MM.1S (cell line): ENCODE measurements around the gene DLX3.

Experiments
- DNase-seq: peaks from one replicate; pipeline ENCODE4 v3.0.0-alpha.2; 2015
- H2AFZ ChIP-seq: fragments of 300-600 bp; sonication (generic); 2 replicates; pipeline ENCODE4 v1.6.0; 2016; ENCODE audit warnings: antibody characterized with exemption, low read length
- H3F3A ChIP-seq: fragments of 300-600 bp; sonication (generic); 2 replicates; pipeline ENCODE4 v1.6.1; 2016; ENCODE audit warnings: mild to moderate bottlenecking, antibody characterized with exemption, low read length, moderate library complexity, mixed read lengths; ENCODE audit not compliant: insufficient read depth
- H3K27ac ChIP-seq: fragments of 300-600 bp; sonication (generic); 2 replicates; pipeline ENCODE4 v1.5.1; 2016; ENCODE audit warnings: mild to moderate bottlenecking, low read length
- H3K27me3 ChIP-seq: fragments of 300-600 bp; sonication (generic); replicated peaks from 2 replicates; pipeline ENCODE4 v1.6.0; 2016; ENCODE audit warnings: low read length; ENCODE audit not compliant: insufficient read depth
- H3K36me3 ChIP-seq: fragments of 300-600 bp; sonication (generic); replicated peaks from 2 replicates; pipeline ENCODE4 v1.6.1; 2016; ENCODE audit warnings: mild to moderate bottlenecking, low read length, mixed read lengths; ENCODE audit not compliant: insufficient read depth
- H3K4me1 ChIP-seq: fragments of 300-600 bp; sonication (generic); 2 replicates; pipeline ENCODE4 v1.6.1; 2016; ENCODE audit warnings: low read length, mixed read lengths
- H3K4me2 ChIP-seq: fragments of 300-600 bp; sonication (generic); 2 replicates; pipeline ENCODE4 v1.6.0; 2016; ENCODE audit warnings: low read depth, low read length
- H3K4me3 ChIP-seq: fragments of 300-600 bp; sonication (generic); 2 replicates; pipeline ENCODE4 v1.5.1; 2016; ENCODE audit warnings: low read length, mixed read lengths
- H3K79me2 ChIP-seq: fragments of 300-600 bp; sonication (generic); 2 replicates; pipeline ENCODE4 v1.6.1; 2016; ENCODE audit warnings: mixed run types, low read length, mixed read lengths
- H3K9ac ChIP-seq: fragments of 300-600 bp; sonication (generic); 2 replicates; pipeline ENCODE4 v1.6.1; 2016; ENCODE audit warnings: low read length, mixed read lengths
- H3K9me2 ChIP-seq: fragments of 300-600 bp; sonication (generic); replicated peaks from 2 replicates; pipeline ENCODE4 v1.6.1; 2016; ENCODE audit warnings: mild to moderate bottlenecking, low read length, mixed read lengths; ENCODE audit not compliant: insufficient read depth
- H3K9me3 ChIP-seq: fragments of 300-600 bp; sonication (generic); replicated peaks from 2 replicates; pipeline ENCODE4 v1.6.1; 2016; ENCODE audit warnings: mild to moderate bottlenecking, low read length, mixed read lengths; ENCODE audit not compliant: insufficient read depth
- H4K20me1 ChIP-seq: fragments of 300-600 bp; sonication (generic); 2 replicates; pipeline ENCODE4 v1.6.1; 2016; ENCODE audit warnings: mild to moderate bottlenecking, low read length, moderate library complexity, mixed read lengths; ENCODE audit not compliant: insufficient read depth
- EZH2 ChIP-seq: fragments of 300-600 bp; sonication (generic); optimal IDR thresholded peaks from 2 replicates; pipeline ENCODE3; 2017; ENCODE audit warnings: low read depth, mild to moderate bottlenecking, antibody characterized with exemption, low read length, mixed read lengths
- EZH2phosphoT487 ChIP-seq: fragments of 300-600 bp; sonication (generic); IDR thresholded peaks from 2 replicates; pipeline ENCODE4 v1.6.1; 2018; ENCODE audit warnings: antibody characterized with exemption, low read length
- TF ChIP-seq, protein P1 (sequence below): fragments of 300-600 bp; sonication (generic); IDR thresholded peaks from 2 replicates; pipeline ENCODE4 v1.5.1; 2016; ENCODE audit warnings: antibody characterized with exemption, low read length, mixed read lengths

DLX3 gene

DNA sequence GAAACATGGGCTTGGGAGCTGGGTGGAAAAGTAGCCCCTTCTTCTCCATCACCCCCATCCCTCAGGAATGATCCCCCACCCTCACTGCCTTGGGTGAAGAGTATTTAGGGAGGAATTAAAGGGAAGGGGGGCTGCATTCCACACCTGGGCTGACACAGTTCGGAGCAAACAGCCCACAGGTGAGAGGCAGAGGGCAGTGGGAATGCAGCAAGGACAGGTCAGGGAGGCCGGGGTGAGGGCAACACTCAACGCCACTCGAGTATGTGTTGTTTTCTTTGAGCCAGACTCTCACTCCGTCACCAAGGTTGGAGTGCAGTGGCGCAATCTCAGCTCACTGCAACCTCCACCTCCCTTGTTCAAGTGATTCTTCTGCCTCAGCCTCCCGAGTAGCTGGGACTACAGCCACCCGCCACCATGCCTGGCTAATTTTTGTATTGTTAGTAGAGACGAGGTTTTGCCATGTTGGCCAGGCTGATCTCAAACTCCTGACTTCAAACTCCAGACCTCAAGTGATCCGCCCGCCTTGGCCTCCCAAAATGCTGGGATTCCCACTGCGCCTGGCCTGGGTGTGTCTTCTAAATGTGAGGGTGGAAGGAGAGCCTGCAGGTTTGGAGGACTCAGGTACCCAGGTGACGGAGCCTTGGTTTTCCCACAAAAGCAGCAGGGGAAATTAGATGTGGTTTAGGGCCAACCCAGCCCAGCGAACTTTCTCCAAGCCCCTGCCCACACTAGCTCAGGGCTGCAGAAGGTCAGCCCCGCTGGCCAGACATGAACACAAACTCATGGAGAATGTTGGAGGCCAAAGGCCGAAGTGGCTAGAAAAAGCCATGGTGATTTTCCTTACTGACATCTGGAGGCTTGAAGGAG is 39.7 kb upstream of the DLX3 start:
- no peak for DNase-seq
- Histone ChIP-seq H3K27ac (no peak overlapping the region), H3K9me3 (no peaks in the 10 kb centered on the region), H3K27me3 (no peaks in the 10 kb centered on the region), H3K4me1 (no peaks in the 10 kb centered on the region), H2AFZ (no peak overlapping the region), H3K4me3 (no peak overlapping the region), H3F3A (no peaks in the 10 kb centered on the region), H3K79me2 (no peaks in the 10 kb centered on the region), H3K36me3 (no peaks in the 10 kb centered on the region), H3K4me2 (no peak overlapping the region), H4K20me1 (no peaks in the 10 kb centered on the region), H3K9me2 (no peaks in the 10 kb centered on the region), H3K9ac (no peak overlapping the region)
- TF ChIP-seq, protein P1, sequence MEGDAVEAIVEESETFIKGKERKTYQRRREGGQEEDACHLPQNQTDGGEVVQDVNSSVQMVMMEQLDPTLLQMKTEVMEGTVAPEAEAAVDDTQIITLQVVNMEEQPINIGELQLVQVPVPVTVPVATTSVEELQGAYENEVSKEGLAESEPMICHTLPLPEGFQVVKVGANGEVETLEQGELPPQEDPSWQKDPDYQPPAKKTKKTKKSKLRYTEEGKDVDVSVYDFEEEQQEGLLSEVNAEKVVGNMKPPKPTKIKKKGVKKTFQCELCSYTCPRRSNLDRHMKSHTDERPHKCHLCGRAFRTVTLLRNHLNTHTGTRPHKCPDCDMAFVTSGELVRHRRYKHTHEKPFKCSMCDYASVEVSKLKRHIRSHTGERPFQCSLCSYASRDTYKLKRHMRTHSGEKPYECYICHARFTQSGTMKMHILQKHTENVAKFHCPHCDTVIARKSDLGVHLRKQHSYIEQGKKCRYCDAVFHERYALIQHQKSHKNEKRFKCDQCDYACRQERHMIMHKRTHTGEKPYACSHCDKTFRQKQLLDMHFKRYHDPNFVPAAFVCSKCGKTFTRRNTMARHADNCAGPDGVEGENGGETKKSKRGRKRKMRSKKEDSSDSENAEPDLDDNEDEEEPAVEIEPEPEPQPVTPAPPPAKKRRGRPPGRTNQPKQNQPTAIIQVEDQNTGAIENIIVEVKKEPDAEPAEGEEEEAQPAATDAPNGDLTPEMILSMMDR = no peak
- no peak for TF ChIP-seq EZH2phosphoT487

DNA sequence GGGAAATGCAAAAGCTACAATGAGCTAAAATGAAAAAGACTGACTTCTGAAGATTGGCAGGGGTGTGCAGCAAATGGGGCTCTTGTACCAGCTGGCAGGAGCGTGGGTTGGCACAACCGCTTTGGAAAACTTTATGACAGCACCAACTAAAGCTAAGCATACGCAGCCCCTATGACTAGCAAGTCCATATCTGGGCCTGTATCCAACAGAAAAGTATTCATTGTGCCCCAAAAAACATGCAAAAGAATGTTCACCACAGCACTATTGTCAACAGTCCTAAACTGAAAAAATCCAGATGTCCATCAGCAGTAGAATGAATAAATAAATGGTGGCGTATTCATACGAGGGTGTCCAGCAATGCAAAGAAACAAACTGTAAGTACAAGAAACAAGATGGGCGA is 38.3 kb upstream of the DLX3 start:
- Histone ChIP-seq H3K9me3 (no peaks in the 10 kb centered on the region), H3K9me2 (no peaks in the 10 kb centered on the region), H3K4me3 (no peak overlapping the region), H3K9ac (no peak overlapping the region), H3K27me3 (no peaks in the 10 kb centered on the region), H3K4me2 (no peak overlapping the region), H3K79me2 (no peaks in the 10 kb centered on the region), H3K36me3 (no peaks in the 10 kb centered on the region), H3K4me1 (no peaks in the 10 kb centered on the region), H3K27ac (no peak overlapping the region), H2AFZ (no peak overlapping the region), H4K20me1 (no peaks in the 10 kb centered on the region), H3F3A (no peaks in the 10 kb centered on the region)
- DNase-seq = no peak
- TF ChIP-seq, protein P1 = no peak
- TF ChIP-seq EZH2 (no peak), EZH2phosphoT487 (no peak)

DNA sequence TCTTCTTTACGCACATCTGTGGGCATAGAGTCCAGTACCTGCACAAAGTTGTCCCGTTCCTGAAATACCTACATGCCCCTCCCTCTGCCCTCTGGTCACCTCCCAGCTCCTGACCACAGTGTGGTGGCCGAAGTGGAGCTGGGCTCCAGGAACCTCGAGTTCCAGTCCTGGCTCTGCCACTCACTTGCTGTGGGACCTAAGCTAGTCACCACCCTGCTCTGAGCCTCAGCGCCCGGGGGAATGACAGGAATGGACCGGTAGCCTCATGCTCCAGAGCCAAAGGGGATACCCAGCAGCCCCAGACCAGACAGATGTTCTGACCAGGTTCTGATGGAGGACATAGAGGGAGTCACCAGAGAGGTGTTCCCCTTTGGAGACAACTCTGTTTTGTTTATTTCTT is 34.2 kb upstream of the DLX3 start:
- no peaks in the 10 kb centered on the region for H3K79me2 ChIP-seq
- no peaks in the 10 kb centered on the region for H3K9me3 ChIP-seq
- peaks cover 6% of the 10 kb centered on the region for H3K4me1 ChIP-seq
- no peak overlapping the region for H2AFZ ChIP-seq
- H3K36me3 ChIP-seq = no peaks in the 10 kb centered on the region
- no peak overlapping the region for H3K27ac ChIP-seq
- H3K27me3 ChIP-seq = no peaks in the 10 kb centered on the region
- H3K4me2 ChIP-seq = no peak overlapping the region
- H3F3A ChIP-seq = peaks cover 8% of the 10 kb centered on the region
- H3K9me2 ChIP-seq = no peaks in the 10 kb centered on the region
- no peak overlapping the region for H3K9ac ChIP-seq
- no peak overlapping the region for H3K4me3 ChIP-seq
- DNase-seq = no peak
- no peak for TF ChIP-seq EZH2phosphoT487
- TF ChIP-seq, protein P1 = no peak
- TF ChIP-seq EZH2 = no peak
- no peaks in the 10 kb centered on the region for H4K20me1 ChIP-seq
